ENCODE measurements around the gene SYNGR2. TPM values are rescaled to one million over a fixed set of nuclear protein-coding genes. Genes with fewer than 3 reads are reported as not detected.

The SYNGR2 gene
- total and polyA plus RNA-seq, 9 of the 15 experiments (the other 6 are each of a cell fraction or from before 2014, with no cell fraction given), result 1.4 to 173 (median 87.8) TPM

GRCh38 chr17:78214016-78214705 is 45.8 kb downstream of the SYNGR2 start, which contains the start of gene BIRC5 (continued):
- TF ChIP-seq RERE (CRISPR knock-in tag; IDR thresholded peaks at IDR 0.05; ENCODE audit: borderline replicate concordance) (0 out of 2 replicates have a peak, but pooled peaks have one; percentile 27), ZNF518B (CRISPR knock-in tag; IDR thresholded peaks at IDR 0.05) (no peak), ZBTB49 (CRISPR knock-in tag; IDR thresholded peaks at IDR 0.05; ENCODE audit: borderline replicate concordance) (0 out of 2 replicates have a peak, but pooled peaks have one; percentile 78), ZNF436 (CRISPR knock-in tag; IDR thresholded peaks at IDR 0.05) (no peak), HDAC1 (IDR thresholded peaks at IDR 0.05) (peak in 1 of 2 experiments; percentile 99; a peak in 2 of 4 replicates), ZNF134 (CRISPR knock-in tag; conservative IDR thresholded peaks at IDR 0.05) (no peak), HDGF (IDR thresholded peaks at IDR 0.05) (no peak), JUN (IDR thresholded peaks at IDR 0.05; ENCODE audit: borderline replicate concordance, low read depth, low read length) (peak; percentile 68; the same call in 1 of the 2 replicates), JUN (CRISPR knock-in tag; IDR thresholded peaks at IDR 0.05; ENCODE audit: borderline replicate concordance) (no peak), POLR2H (tag; IDR thresholded peaks at IDR 0.05; ENCODE audit: low read depth) (0 out of 2 replicates have a peak, but pooled peaks have one; percentile 28), ZFP1 (CRISPR knock-in tag; IDR thresholded peaks at IDR 0.05) (no peak), PYGO2 (tag; IDR thresholded peaks at IDR 0.05) (no peak), TCF3 (CRISPR knock-in tag; IDR thresholded peaks at IDR 0.05) (peak; percentile 5; the same call in 1 of the 2 replicates), ATF7 (IDR thresholded peaks at IDR 0.05) (peak; percentile 69), NCOA1 (IDR thresholded peaks at IDR 0.05; ENCODE audit: low read depth) (no peak; the same call in 1 of the 2 replicates), ZKSCAN3 (CRISPR knock-in tag; IDR thresholded peaks at IDR 0.05) (no peak), RBBP5 (IDR thresholded peaks at IDR 0.05; ENCODE audit: borderline replicate concordance, insufficient read depth, low read length, poor library complexity, severe bottlenecking) (peak; percentile 71)

All from K562 (cell line).